ENCODE measurements around the gene SLC35B4.

The SLC35B4 gene

GRCh38 chr7:134347567-134347966, 30.8 kb upstream of the SLC35B4 start:
- no peak for TF ChIP-seq POLR2A (IDR thresholded peaks at IDR 0.05; ENCODE audit: low read depth, low read length)
- FAIRE-seq (no peak), DNase-seq (ENCODE audit: insufficient read length, low spot score) (no peak)

- DNase-seq (ENCODE audit: insufficient read length, low spot score), result no peak
- TF ChIP-seq POLR2A (IDR thresholded peaks at IDR 0.05; ENCODE audit: low read depth, low read length), result no peak
- FAIRE-seq, result no peak
These were observed 27.1 kb upstream of the SLC35B4 start for GRCh38 chr7:134343796-134344195.

GRCh38 chr7:134343136-134343535, 26.4 kb upstream of the SLC35B4 start:
- DNase-seq (ENCODE audit: insufficient read length, low spot score) (no peak), FAIRE-seq (no peak)
- TF ChIP-seq POLR2A (IDR thresholded peaks at IDR 0.05; ENCODE audit: low read depth, low read length), result no peak

- no peak for FAIRE-seq
- DNase-seq (ENCODE audit: insufficient read length, low spot score), result no peak
- no peak for TF ChIP-seq POLR2A (IDR thresholded peaks at IDR 0.05; ENCODE audit: low read depth, low read length)
These were observed 22.7 kb upstream of the SLC35B4 start for GRCh38 chr7:134339475-134339874.

- FAIRE-seq, result no peak
These were observed 21.2 kb upstream of the SLC35B4 start for GRCh38 chr7:134337980-134338379.

GRCh38 chr7:134334408-134334807, 17.7 kb upstream of the SLC35B4 start:
- DNase-seq (ENCODE audit: insufficient read length, low spot score) (no peak), FAIRE-seq (no peak)
- no peak for TF ChIP-seq POLR2A (IDR thresholded peaks at IDR 0.05; ENCODE audit: low read depth, low read length)

More at GRCh38 chr7:134337980-134338379, 21.2 kb upstream of the SLC35B4 start:
- TF ChIP-seq POLR2A (IDR thresholded peaks at IDR 0.05; ENCODE audit: low read depth, low read length), result no peak
- DNase-seq (ENCODE audit: insufficient read length, low spot score), result no peak

GRCh38 chr7:134333943-134334342, 17.2 kb upstream of the SLC35B4 start:
- DNase-seq (ENCODE audit: insufficient read length, low spot score) (no peak), FAIRE-seq (no peak)
- no peak for TF ChIP-seq POLR2A (IDR thresholded peaks at IDR 0.05; ENCODE audit: low read depth, low read length)

GRCh38 chr7:134332892-134333291, 16.2 kb upstream of the SLC35B4 start:
- TF ChIP-seq POLR2A (IDR thresholded peaks at IDR 0.05; ENCODE audit: low read depth, low read length), result no peak
- no peak for DNase-seq (ENCODE audit: insufficient read length, low spot score)
- no peak for FAIRE-seq

- no peak for FAIRE-seq
- TF ChIP-seq POLR2A (IDR thresholded peaks at IDR 0.05; ENCODE audit: low read depth, low read length), result no peak
- no peak for DNase-seq (ENCODE audit: insufficient read length, low spot score)
These were observed 14.7 kb upstream of the SLC35B4 start for GRCh38 chr7:134331393-134331792.

GRCh38 chr7:134330974-134331373, 14.2 kb upstream of the SLC35B4 start:
- FAIRE-seq (no peak), DNase-seq (ENCODE audit: insufficient read length, low spot score) (no peak)
- TF ChIP-seq POLR2A (IDR thresholded peaks at IDR 0.05; ENCODE audit: low read depth, low read length), result no peak

GRCh38 chr7:134329614-134330346, 13.1 kb upstream of the SLC35B4 start:
- DNase-seq (ENCODE audit: insufficient read length, low spot score) (no peak), FAIRE-seq (no peak)
- no peak for TF ChIP-seq POLR2A (IDR thresholded peaks at IDR 0.05; ENCODE audit: low read depth, low read length)

- FAIRE-seq, result no peak
- no peak for DNase-seq (ENCODE audit: insufficient read length, low spot score)
- no peak for TF ChIP-seq POLR2A (IDR thresholded peaks at IDR 0.05; ENCODE audit: low read depth, low read length)
These were observed 12.2 kb upstream of the SLC35B4 start for GRCh38 chr7:134328900-134329299.

- peak; percentile 27 for DNase-seq (ENCODE audit: insufficient read length, low spot score)
- no peak for TF ChIP-seq POLR2A (IDR thresholded peaks at IDR 0.05; ENCODE audit: low read depth, low read length)
- no peak for FAIRE-seq
These were observed 11.2 kb upstream of the SLC35B4 start for GRCh38 chr7:134327896-134328295.

- no peak for DNase-seq (ENCODE audit: insufficient read length, low spot score)
- no peak for FAIRE-seq
- TF ChIP-seq POLR2A (IDR thresholded peaks at IDR 0.05; ENCODE audit: low read depth, low read length), result no peak
These were observed 7.4 kb upstream of the SLC35B4 start for GRCh38 chr7:134324107-134324506.

GRCh38 chr7:134320201-134320600, 3.5 kb upstream of the SLC35B4 start:
- no peak for TF ChIP-seq POLR2A (IDR thresholded peaks at IDR 0.05; ENCODE audit: low read depth, low read length)
- DNase-seq (ENCODE audit: insufficient read length, low spot score) (no peak), FAIRE-seq (no peak)

Measured in H54 (cell line).